ENCODE results near the gene PLA2G2F.

- no peak for TF ChIP-seq CTCF (IDR thresholded peaks at IDR 0.05 in 2 of 3, conservative IDR thresholded peaks at IDR 0.05 in 1 of 3; ENCODE audit: control insufficient read depth in 2 of 3, extremely low read depth in 1 of 3, insufficient read depth in 1 of 3, low read depth in 3 of 3, low read length in 3 of 3)
- TF ChIP-seq BRCA1 (IDR thresholded peaks at IDR 0.05; ENCODE audit: low read depth, low read length), result no peak
- no peak for TF ChIP-seq POLR2A (IDR thresholded peaks at IDR 0.05; ENCODE audit: low read depth, low read length)
- TF ChIP-seq BHLHE40 (IDR thresholded peaks at IDR 0.05; ENCODE audit: borderline replicate concordance in 1 of 2, low read depth in 2 of 2, low read length in 1 of 2), result no peak
- TF ChIP-seq EZH2 (IDR thresholded peaks at IDR 0.05; ENCODE audit: borderline replicate concordance, control insufficient read depth, low read depth, low read length), result no peak
- no peak for TF ChIP-seq RAD21 (IDR thresholded peaks at IDR 0.05; ENCODE audit: insufficient read depth, low read depth, low read length)
- no peak for TF ChIP-seq JUND (IDR thresholded peaks at IDR 0.05; ENCODE audit: low read depth, low read length)
- TF ChIP-seq BCL11A (IDR thresholded peaks at IDR 0.05; ENCODE audit: low read depth, low read length), result no peak
- no peak for TF ChIP-seq MXI1 (IDR thresholded peaks at IDR 0.05; ENCODE audit: low read depth, low read length)
- TF ChIP-seq EP300 (IDR thresholded peaks at IDR 0.05; ENCODE audit: borderline replicate concordance in 1 of 2, control insufficient read depth in 1 of 2, low read depth in 2 of 2, low read length in 2 of 2), result no peak
- no peak for TF ChIP-seq SUZ12 (IDR thresholded peaks at IDR 0.05; ENCODE audit: unreplicated experiment)
- no peak for TF ChIP-seq GABPA (IDR thresholded peaks at IDR 0.05; ENCODE audit: low read depth)
These were observed 33.0 kb downstream of the PLA2G2F start for GRCh38 chr1:20172033-20172590.

Measured in GM12878 (cell line).